B cell (primary cell): Measurements from ENCODE around the gene RIN3. TPM values are rescaled to one million over a fixed set of nuclear protein-coding genes. Genes with fewer than 3 reads are reported as not detected.

ENCODE experiments used
- ATAC-seq: fragments of 200-7000 bp; cut with Tn5 transposase; one replicate; pipeline ENCODE4 v1.10.0; 2021; ENCODE audit warnings: low read depth, mild to moderate bottlenecking, moderate number of reproducible peaks, moderate library complexity
- CTCF ChIA-PET: fragments of 350-600 bp; sonication (Branson Sonifier 250); formaldehyde crosslinking; loops from one replicate; lab custom pipeline; 2021; ENCODE audit warnings: antibody characterized with exemption, inconsistent platforms; lab: Charles Lee
- POLR2A ChIA-PET: fragments of 350-600 bp; sonication (Branson Sonifier 250); formaldehyde crosslinking; loops from one replicate; lab custom pipeline; 2021; ENCODE audit warnings: antibody characterized with exemption; lab: Charles Lee
- DNase-seq: peaks from one replicate; pipeline ENCODE4 v3.0.0; 2013
- H2AFZ ChIP-seq: 2 replicates; pipeline ENCODE4 v1.6.1; 2012; ENCODE audit warnings: mild to moderate bottlenecking, low read depth, low read length; ENCODE audit not compliant: insufficient read depth, poor library complexity, severe bottlenecking
- H3K27ac ChIP-seq, 2 donors: 1 replicate in 1 of 2; 2 replicates in 1 of 2; pipeline ENCODE4 v1.5.1; 2012 to 2013; ENCODE audit warnings: low read length in 2 of 2, mild to moderate bottlenecking in 2 of 2, moderate library complexity in 1 of 2
- H3K27me3 ChIP-seq, 4 experiments: fragments of 200-600 bp in 1 of 4; sonication (generic) in 1 of 4; replicated peaks in 1 of 4; 1 replicate in 2 of 4; 2 replicates in 2 of 4; pipeline versions ENCODE4 v1.6.1 to v1.7.0; 2013 to 2016; ENCODE audit warnings: low read length in 3 of 4, mild to moderate bottlenecking in 2 of 4, mixed read lengths in 1 of 4, moderate library complexity in 1 of 4; ENCODE audit not compliant: insufficient read depth in 4 of 4, control insufficient read depth in 3 of 4; ENCODE audit errors: control extremely low read depth in 1 of 4
- H3K36me3 ChIP-seq, 2 experiments: replicated peaks in 1 of 2; 1 replicate in 1 of 2; 2 replicates in 1 of 2; pipeline versions ENCODE4 v1.6.1 to v1.7.1; 2013; ENCODE audit warnings: low read length in 1 of 2; ENCODE audit not compliant: insufficient read depth in 2 of 2, control insufficient read depth in 1 of 2; ENCODE audit errors: control extremely low read depth in 1 of 2, extremely low read depth in 1 of 2
- H3K4me1 ChIP-seq, 2 donors: fragments of 200-600 bp in 1 of 2; sonication (generic) in 1 of 2; 1 replicate in 1 of 2; 2 replicates in 1 of 2; pipeline versions ENCODE4 v1.5.1 to v1.6.1; 2013 to 2017; ENCODE audit warnings: low read length in 2 of 2; ENCODE audit not compliant: control insufficient read depth in 2 of 2, insufficient read depth in 2 of 2
- H3K4me2 ChIP-seq: replicated peaks from 2 replicates; pipeline ENCODE3; 2012; ENCODE audit warnings: mild to moderate bottlenecking, low read depth, low read length; ENCODE audit not compliant: poor library complexity, severe bottlenecking
- H3K4me3 ChIP-seq, 5 experiments: fragments of 200-600 bp in 1 of 5; sonication (generic) in 1 of 5; 1 replicate in 3 of 5; 2 replicates in 2 of 5; pipeline versions ENCODE4 v1.5.1 to v1.7.0; 2011 to 2016; ENCODE audit warnings: low read length in 4 of 5, mild to moderate bottlenecking in 4 of 5, low read depth in 2 of 5, control low read depth in 1 of 5, moderate library complexity in 1 of 5; ENCODE audit not compliant: insufficient read depth in 1 of 5; ENCODE audit errors: control extremely low read depth in 1 of 5, extremely low read depth in 1 of 5
- H3K79me2 ChIP-seq: fragments of 200-600 bp; sonication (generic); one replicate; pipeline ENCODE4 v1.6.0; 2016; ENCODE audit warnings: low read length; ENCODE audit not compliant: control insufficient read depth, insufficient read depth
- H3K9ac ChIP-seq: fragments of 200-600 bp; sonication (generic); 2 replicates; pipeline ENCODE4 v1.6.1; 2017; ENCODE audit warnings: mild to moderate bottlenecking, low read length, moderate library complexity
- H3K9me3 ChIP-seq, 3 donors: one replicate each; pipeline versions ENCODE4 v1.6.1 to v1.7.1; 2013; ENCODE audit warnings: low read length in 2 of 3; ENCODE audit not compliant: control insufficient read depth in 2 of 3, insufficient read depth in 1 of 3; ENCODE audit errors: control extremely low read depth in 1 of 3
- H4K20me1 ChIP-seq: 2 replicates; pipeline ENCODE4 v1.6.0; 2012; ENCODE audit warnings: mild to moderate bottlenecking, low read length; ENCODE audit not compliant: insufficient read depth, control insufficient read depth, poor library complexity, severe bottlenecking
- H3K27ac Mint-ChIP-seq: one replicate; pipeline ENCODE4 v1.8.0; 2021; ENCODE audit warnings: mixed read lengths
- H3K27me3 Mint-ChIP-seq: one replicate; pipeline ENCODE4 v1.8.0; 2021; ENCODE audit warnings: mixed read lengths
- H3K4me1 Mint-ChIP-seq: one replicate; pipeline ENCODE4 v1.8.0; 2021; ENCODE audit warnings: mixed read lengths
- H3K4me3 Mint-ChIP-seq: one replicate; pipeline ENCODE4 v1.8.0; 2021; ENCODE audit warnings: mixed read lengths
- H3K9me3 Mint-ChIP-seq: one replicate; pipeline ENCODE4 v1.8.0; 2022; ENCODE audit warnings: mixed read lengths; ENCODE audit not compliant: insufficient read depth
- EZH2 ChIP-seq: IDR thresholded peaks from 2 replicates; pipeline ENCODE4 v1.6.1; 2012; ENCODE audit warnings: borderline replicate concordance, low read depth, mild to moderate bottlenecking, moderate library complexity, low read length; ENCODE audit not compliant: insufficient read depth, poor library complexity, severe bottlenecking
- WGBS: methylation state at CpG from one replicate; pipeline ENCODE4 v1.1.5; 2013; ENCODE audit warnings: missing lambda C conversion rate; ENCODE audit not compliant: insufficient coverage; 5-methylcytosine and 5-hydroxymethylcytosine counted together
- intact Hi-C: fragments of 100-400 bp; cut with micrococcal nuclease; formaldehyde crosslinking; loops from one replicate; pipeline ENCODE4 v1.10.0; 2022
- polyA plus RNA-seq: library from polyadenylated mRNA; depleted of rRNA; stranded (reverse); fragments of >200 nt; gene quantifications from 2 replicates; pipeline ENCODE4 v1.2.3, GENCODE V29; 2012
- total RNA-seq, 2 donors: library from RNA; stranded (reverse); fragments of 120-200 nt in 1 of 2; gene quantifications; 1 replicate in 1 of 2; 2 replicates in 1 of 2; pipeline versions ENCODE4 v1.2.3 to v1.2.4, GENCODE V29; 2013 to 2022
- TF ChIP-seq, protein P1 (sequence below): fragments of 200-600 bp; IDR thresholded peaks from one replicate; pipeline ENCODE4 v1.8.0; 2022; ENCODE audit warnings: antibody characterized with exemption, mild to moderate bottlenecking

RIN3 gene
- total and polyA plus RNA-seq, 2 donors (not counting 1 experiment from before 2014, with no cell fraction given) = 62.1 to 123 TPM

DNA sequence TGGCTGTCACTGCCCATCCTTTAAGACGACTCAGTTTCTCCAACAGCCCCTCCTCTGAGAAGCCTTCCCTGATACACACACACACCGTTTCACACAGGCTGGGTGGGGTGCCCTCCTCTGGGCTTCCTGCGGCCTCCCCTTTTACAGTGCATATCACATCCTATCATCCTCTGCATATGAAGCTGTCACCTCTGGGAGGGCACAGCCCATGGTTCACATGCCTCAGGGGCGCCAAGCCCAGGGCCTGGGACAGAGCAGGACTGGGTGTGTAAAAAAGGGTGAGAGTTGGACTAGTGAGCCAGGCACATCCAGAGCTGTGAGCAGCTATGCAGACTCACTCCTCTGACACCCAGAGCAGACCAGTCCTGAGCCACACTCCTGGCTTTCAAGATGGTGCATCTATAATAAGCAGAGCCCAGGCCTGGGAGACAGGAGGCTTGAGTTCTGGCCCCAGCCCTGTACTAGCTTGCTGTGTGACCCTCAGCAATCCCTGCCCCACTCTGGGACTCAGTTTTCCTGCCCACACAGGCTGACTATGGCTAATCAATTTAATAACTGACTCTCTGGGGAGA is 172.3 kb downstream of the RIN3 start:
- intact Hi-C loops = loop anchor here (2.0 to 10.0 kb wide), 2 partner anchors 99 to 551 kb away; no protein-coding TSS in a partner anchor
- H3K27me3 ChIP-seq = no peaks in the 10 kb centered on the region
- H3K4me2 ChIP-seq = no peak overlapping the region
- no peaks in the 10 kb centered on the region for H3K27me3 Mint-ChIP-seq
- peaks cover 85% of the 10 kb centered on the region for H4K20me1 ChIP-seq
- no peak for DNase-seq
- H3K27ac Mint-ChIP-seq = peak overlapping the region; percentile 46
- ATAC-seq = no peak
- H3K27ac ChIP-seq = peak overlapping the region in 1 of 2 donors; percentile 56
- H3K4me1 Mint-ChIP-seq = peaks cover 9% of the 10 kb centered on the region
- no peak overlapping the region for H3K9ac ChIP-seq
- peaks cover 6 to 7% of the 10 kb centered on the region in 2 donors for H3K4me1 ChIP-seq
- peaks cover 0 to 6% (median 0%) of the 10 kb centered on the region in 3 donors for H3K9me3 ChIP-seq
- no peak overlapping the region for H3K4me3 ChIP-seq
- 88% methylated on average over 3 of the region's 4 CpGs for WGBS
- TF ChIP-seq EZH2 = no peak
- TF ChIP-seq, protein P1, sequence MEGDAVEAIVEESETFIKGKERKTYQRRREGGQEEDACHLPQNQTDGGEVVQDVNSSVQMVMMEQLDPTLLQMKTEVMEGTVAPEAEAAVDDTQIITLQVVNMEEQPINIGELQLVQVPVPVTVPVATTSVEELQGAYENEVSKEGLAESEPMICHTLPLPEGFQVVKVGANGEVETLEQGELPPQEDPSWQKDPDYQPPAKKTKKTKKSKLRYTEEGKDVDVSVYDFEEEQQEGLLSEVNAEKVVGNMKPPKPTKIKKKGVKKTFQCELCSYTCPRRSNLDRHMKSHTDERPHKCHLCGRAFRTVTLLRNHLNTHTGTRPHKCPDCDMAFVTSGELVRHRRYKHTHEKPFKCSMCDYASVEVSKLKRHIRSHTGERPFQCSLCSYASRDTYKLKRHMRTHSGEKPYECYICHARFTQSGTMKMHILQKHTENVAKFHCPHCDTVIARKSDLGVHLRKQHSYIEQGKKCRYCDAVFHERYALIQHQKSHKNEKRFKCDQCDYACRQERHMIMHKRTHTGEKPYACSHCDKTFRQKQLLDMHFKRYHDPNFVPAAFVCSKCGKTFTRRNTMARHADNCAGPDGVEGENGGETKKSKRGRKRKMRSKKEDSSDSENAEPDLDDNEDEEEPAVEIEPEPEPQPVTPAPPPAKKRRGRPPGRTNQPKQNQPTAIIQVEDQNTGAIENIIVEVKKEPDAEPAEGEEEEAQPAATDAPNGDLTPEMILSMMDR = no peak
- peaks cover 6 to 77% of the 10 kb centered on the region in 2 experiments for H3K36me3 ChIP-seq
- H3K4me3 Mint-ChIP-seq = no peak overlapping the region
- CTCF ChIA-PET = interaction anchor here (0.7 to 7.4 kb wide), 31 partner anchors 9 to 551 kb away, joined by 3 to 62 read pairs (median 6); no protein-coding TSS in a partner anchor
- peaks cover 17% of the 10 kb centered on the region for H3K79me2 ChIP-seq
- H2AFZ ChIP-seq = no peak overlapping the region
- POLR2A ChIA-PET = interaction anchor here (1.2 kb wide), 1 partner anchor 9 kb away, joined by 4 read pairs; no protein-coding TSS in a partner anchor
- H3K9me3 Mint-ChIP-seq = no peaks in the 10 kb centered on the region

DNA sequence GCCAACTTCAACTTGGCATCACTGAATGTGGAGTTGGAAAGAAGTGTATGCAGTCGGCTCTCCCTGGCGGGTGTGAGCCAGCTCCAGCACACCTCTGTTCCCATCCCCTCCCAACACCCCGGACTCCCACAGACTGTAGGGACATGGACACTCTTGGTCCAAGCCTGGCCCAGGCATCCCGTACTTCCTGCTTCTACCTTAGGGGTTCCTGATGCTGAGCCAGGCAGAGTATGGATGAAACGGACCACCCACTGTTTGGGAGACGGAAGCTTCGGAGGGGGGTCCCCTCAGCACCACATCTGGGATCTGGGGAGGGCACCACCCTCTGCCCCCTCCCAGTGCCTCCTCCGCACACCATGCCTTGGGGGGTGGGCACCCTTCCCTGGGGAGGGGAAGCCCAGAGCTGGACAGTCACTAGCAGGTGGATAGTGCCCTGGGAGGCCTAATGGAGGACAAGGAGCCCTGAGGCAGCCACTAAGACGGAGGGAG is 172.9 kb downstream of the RIN3 start:
- intact Hi-C loops = loop anchor here (2.0 to 10.0 kb wide), 2 partner anchors 98 to 552 kb away; no protein-coding TSS in a partner anchor
- no peak for DNase-seq
- no peak overlapping the region for H3K27ac Mint-ChIP-seq
- ChIA-PET POLR2A (interaction anchor here (1.2 kb wide), 1 partner anchor 9 kb away, joined by 4 read pairs; no protein-coding TSS in a partner anchor), CTCF (interaction anchor here (0.7 to 7.4 kb wide), 32 partner anchors 9 to 551 kb away, joined by 3 to 62 read pairs (median 6); no protein-coding TSS in a partner anchor)
- Histone ChIP-seq H3K4me1 (peaks cover under 1 to 1% of the 10 kb centered on the region in 2 donors), H3K27me3 (no peaks in the 10 kb centered on the region), H3K79me2 (peaks cover 11% of the 10 kb centered on the region), H4K20me1 (peaks cover 81% of the 10 kb centered on the region), H3K9ac (no peak overlapping the region), H3K4me2 (peak overlapping the region; percentile 22), H3K27ac (peak overlapping the region in 1 of 2 donors; percentile 56), H3K36me3 (peaks cover 6 to 73% of the 10 kb centered on the region in 2 experiments), H3K9me3 (peaks cover 0 to 6% (median 0%) of the 10 kb centered on the region in 3 donors), H2AFZ (peak overlapping the region; percentile 46), H3K4me3 (no peak overlapping the region)
- H3K27me3 Mint-ChIP-seq = no peaks in the 10 kb centered on the region
- TF ChIP-seq, protein P1 = no peak
- no peak for TF ChIP-seq EZH2
- peaks cover 4% of the 10 kb centered on the region for H3K4me1 Mint-ChIP-seq
- H3K9me3 Mint-ChIP-seq = no peaks in the 10 kb centered on the region
- no peak overlapping the region for H3K4me3 Mint-ChIP-seq
- ATAC-seq = peak; percentile 12
- WGBS = 85% methylated on average over 4 of the region's 9 CpGs
